ENCODE data around the gene SLC31A1. TPM values are rescaled to one million over a fixed set of nuclear protein-coding genes. Genes with fewer than 3 reads are reported as not detected.
A peak's percentile ranks its signal among the peaks of the same experiment; 100 is the strongest.

The SLC31A1 gene
- total and polyA plus RNA-seq, 4 donors: 13.9 to 39.3 (median 18.2) TPM

- Histone ChIP-seq H3K4me1 (ENCODE audit: control insufficient read depth in 5 of 5, insufficient read depth in 5 of 5, low read length in 5 of 5) (no peaks in the 10 kb centered on the region), H3K27me3 (ENCODE audit: control insufficient read depth in 3 of 3, insufficient read depth in 3 of 3, low read length in 2 of 3) (no peaks in the 10 kb centered on the region), H3K9me3 (ENCODE audit: control insufficient read depth in 4 of 4, insufficient read depth in 3 of 4, low read length in 3 of 4) (peaks cover 0 to 2% (median 0%) of the 10 kb centered on the region in 4 donors), H3K36me3 (ENCODE audit: control insufficient read depth in 4 of 4, insufficient read depth in 4 of 4, low read length in 4 of 4) (peaks cover 34 to 54% (median 48%) of the 10 kb centered on the region in 4 donors), H3K4me3 (no peak overlapping the region), H3K9ac (ENCODE audit: insufficient read depth in 1 of 2, low read length in 2 of 2) (no peak overlapping the region), H3K27ac (ENCODE audit: low read depth in 1 of 2, low read length in 1 of 2) (no peak overlapping the region)
- TF ChIP-seq CTCF (IDR thresholded peaks at IDR 0.05; ENCODE audit: control extremely low read depth, extremely low read depth): no peak
- WGBS, 2 donors: 86 to 97% methylated on average over 2 of the region's 2 CpGs
- DNase-seq (no peak), ATAC-seq (ENCODE audit: insufficient read depth, low FRiP score) (no peak)
Observed at GRCh38 chr9:113177251-113177650, 44.1 kb upstream of the SLC31A1 start.

DNA sequence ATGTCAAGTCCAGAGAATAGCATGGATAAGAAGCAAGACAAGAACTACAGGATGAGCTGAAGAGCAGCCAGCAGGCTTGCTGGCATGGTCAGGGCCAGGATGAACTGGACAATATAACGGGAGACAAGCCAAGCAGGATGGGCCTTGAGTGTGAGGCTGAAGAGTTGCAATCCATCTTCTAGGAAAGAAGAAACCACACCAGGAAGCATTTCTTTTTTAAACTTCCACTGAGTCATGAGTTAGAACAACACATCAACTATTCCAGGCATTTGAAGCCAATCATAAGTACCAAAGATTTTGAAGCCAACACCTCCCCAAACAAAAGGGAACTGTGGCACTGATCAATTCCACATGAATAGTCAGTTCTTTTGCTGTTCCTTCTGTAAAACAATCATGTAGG lies 43.3 kb upstream of the SLC31A1 start:
- DNase-seq (no peak), ATAC-seq (ENCODE audit: insufficient read depth, low FRiP score) (no peak)
- Histone ChIP-seq H3K9ac (ENCODE audit: insufficient read depth in 1 of 2, low read length in 2 of 2) (peak overlapping the region in 1 of 2 donors; percentile 1), H3K27ac (ENCODE audit: low read depth in 1 of 2, low read length in 1 of 2) (peak overlapping the region in 1 of 2 donors; percentile 40), H3K9me3 (ENCODE audit: control insufficient read depth in 4 of 4, insufficient read depth in 3 of 4, low read length in 3 of 4) (peaks cover 0 to 2% (median 0%) of the 10 kb centered on the region in 4 donors), H3K36me3 (ENCODE audit: control insufficient read depth in 4 of 4, insufficient read depth in 4 of 4, low read length in 4 of 4) (peaks cover 34 to 55% (median 45%) of the 10 kb centered on the region in 4 donors), H3K4me3 (no peak overlapping the region), H3K27me3 (ENCODE audit: control insufficient read depth in 3 of 3, insufficient read depth in 3 of 3, low read length in 2 of 3) (no peaks in the 10 kb centered on the region), H3K4me1 (ENCODE audit: control insufficient read depth in 5 of 5, insufficient read depth in 5 of 5, low read length in 5 of 5) (no peaks in the 10 kb centered on the region)
- no peak for TF ChIP-seq CTCF (IDR thresholded peaks at IDR 0.05; ENCODE audit: control extremely low read depth, extremely low read depth)
- 87 to 100% methylated on average over 1 of the region's 1 CpG for WGBS, 2 donors

DNA sequence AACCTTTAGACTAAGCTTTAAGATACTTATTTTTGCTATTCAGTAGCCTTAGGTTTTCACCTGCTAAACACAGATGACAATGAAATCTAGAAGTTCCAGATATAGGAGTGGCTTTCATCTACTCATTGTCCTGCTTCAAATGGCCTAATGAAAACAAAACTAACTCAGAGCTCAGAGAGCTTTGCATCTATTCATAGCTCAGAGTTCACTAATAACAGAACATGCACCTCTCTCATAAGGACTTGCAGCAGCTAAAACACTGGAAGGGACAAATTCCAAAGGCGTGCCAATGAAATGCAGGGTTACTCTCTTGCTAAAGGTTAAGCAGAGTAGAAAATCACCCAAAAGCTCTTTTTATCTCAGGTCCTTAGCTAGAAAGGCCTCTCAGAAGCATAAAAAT lies 41.5 kb upstream of the SLC31A1 start:
- Histone ChIP-seq H3K9ac (ENCODE audit: insufficient read depth in 1 of 2, low read length in 2 of 2) (no peak overlapping the region), H3K4me1 (ENCODE audit: control insufficient read depth in 5 of 5, insufficient read depth in 5 of 5, low read length in 5 of 5) (no peaks in the 10 kb centered on the region), H3K27ac (ENCODE audit: low read depth in 1 of 2, low read length in 1 of 2) (no peak overlapping the region), H3K27me3 (ENCODE audit: control insufficient read depth in 3 of 3, insufficient read depth in 3 of 3, low read length in 2 of 3) (no peaks in the 10 kb centered on the region), H3K36me3 (ENCODE audit: control insufficient read depth in 4 of 4, insufficient read depth in 4 of 4, low read length in 4 of 4) (peaks cover 30 to 64% (median 55%) of the 10 kb centered on the region in 4 donors), H3K4me3 (no peak overlapping the region), H3K9me3 (ENCODE audit: control insufficient read depth in 4 of 4, insufficient read depth in 3 of 4, low read length in 3 of 4) (peaks cover 0 to 2% (median 0%) of the 10 kb centered on the region in 4 donors)
- DNase-seq: no peak
- no peak for ATAC-seq (ENCODE audit: insufficient read depth, low FRiP score)
- WGBS, 2 donors: 93 to 96% methylated on average over 1 of the region's 1 CpG
- TF ChIP-seq CTCF (IDR thresholded peaks at IDR 0.05; ENCODE audit: control extremely low read depth, extremely low read depth): no peak

- no peak overlapping the region for H3K4me3 ChIP-seq
- no peak for TF ChIP-seq CTCF (IDR thresholded peaks at IDR 0.05; ENCODE audit: control extremely low read depth, extremely low read depth)
- no peak overlapping the region for H3K27ac ChIP-seq (ENCODE audit: low read depth in 1 of 2, low read length in 1 of 2)
- DNase-seq (no peak), ATAC-seq (ENCODE audit: insufficient read depth, low FRiP score) (no peak)
- no peak overlapping the region for H3K9ac ChIP-seq (ENCODE audit: insufficient read depth in 1 of 2, low read length in 2 of 2)
- no peaks in the 10 kb centered on the region for H3K4me1 ChIP-seq (ENCODE audit: control insufficient read depth in 5 of 5, insufficient read depth in 5 of 5, low read length in 5 of 5)
- no peaks in the 10 kb centered on the region for H3K27me3 ChIP-seq (ENCODE audit: control insufficient read depth in 3 of 3, insufficient read depth in 3 of 3, low read length in 2 of 3)
- peaks cover 34 to 75% (median 59%) of the 10 kb centered on the region in 4 donors for H3K36me3 ChIP-seq (ENCODE audit: control insufficient read depth in 4 of 4, insufficient read depth in 4 of 4, low read length in 4 of 4)
- peaks cover 0 to 2% (median 0%) of the 10 kb centered on the region in 4 donors for H3K9me3 ChIP-seq (ENCODE audit: control insufficient read depth in 4 of 4, insufficient read depth in 3 of 4, low read length in 3 of 4)
Observed at GRCh38 chr9:113181165-113181564, 40.2 kb upstream of the SLC31A1 start.

Data from lung (tissue), 12 donors.